ENCODE data around the gene SPINDOC. TPM values are rescaled to one million over a fixed set of nuclear protein-coding genes. Genes with fewer than 3 reads are reported as not detected.

The SPINDOC gene
- total RNA-seq, 1 experiment from 2014 or later: 94.5 TPM

- Histone ChIP-seq H3K36me3 (ENCODE audit: insufficient read depth, low read length, poor library complexity, severe bottlenecking) (peaks cover 16% of the 10 kb centered on the region), H3K4me1 (ENCODE audit: insufficient read depth, low read length, poor library complexity, severe bottlenecking) (peaks cover 26% of the 10 kb centered on the region), H3K9me3 (ENCODE audit: low read depth, low read length, poor library complexity, severe bottlenecking) (no peaks in the 10 kb centered on the region), H3K27me3 (replicated peaks; ENCODE audit: insufficient read depth, low read depth, low read length, poor library complexity) (no peaks in the 10 kb centered on the region), H3K27ac (ENCODE audit: low read depth, low read length, poor library complexity, severe bottlenecking) (peak overlapping the region; percentile 37), H3K4me3 (ENCODE audit: low read depth, low read length, poor library complexity, severe bottlenecking) (no peak overlapping the region)
- DNase-seq (ENCODE audit: low spot score): no peak
- intact Hi-C loops (cut with micrococcal nuclease; ENCODE audit: unreplicated experiment): no loop called here
- ChIA-PET POLR2A (ENCODE audit: low non-redundant PET) (interaction anchor here (0.6 kb wide), 1 partner anchor 167 kb away, joined by 4 read pairs; no protein-coding TSS in a partner anchor), CTCF (no interaction called here)
- TF ChIP-seq EZH2 (IDR thresholded peaks at IDR 0.05; ENCODE audit: borderline replicate concordance, low read depth, low read length, poor library complexity, severe bottlenecking) (no peak), CTCF (conservative IDR thresholded peaks at IDR 0.05; ENCODE audit: low read depth, low read length) (no peak)
- BruUV-seq (replicated peaks): no TSS peak
Measured at GRCh38 chr11:63844836-63845235, 31.6 kb downstream of the SPINDOC start.

- POLR2A ChIA-PET (ENCODE audit: low non-redundant PET): no interaction called here
- H3K36me3 ChIP-seq (ENCODE audit: insufficient read depth, low read length, poor library complexity, severe bottlenecking): peaks cover 16% of the 10 kb centered on the region
- no peaks in the 10 kb centered on the region for H3K9me3 ChIP-seq (ENCODE audit: low read depth, low read length, poor library complexity, severe bottlenecking)
- DNase-seq (ENCODE audit: low spot score): no peak
- CTCF ChIA-PET: no interaction called here
- no TSS peak for BruUV-seq (replicated peaks)
- no peak overlapping the region for H3K4me3 ChIP-seq (ENCODE audit: low read depth, low read length, poor library complexity, severe bottlenecking)
- H3K4me1 ChIP-seq (ENCODE audit: insufficient read depth, low read length, poor library complexity, severe bottlenecking): peaks cover 24% of the 10 kb centered on the region
- H3K27ac ChIP-seq (ENCODE audit: low read depth, low read length, poor library complexity, severe bottlenecking): peak overlapping the region; percentile 37
- intact Hi-C loops (cut with micrococcal nuclease; ENCODE audit: unreplicated experiment): no loop called here
- TF ChIP-seq EZH2 (IDR thresholded peaks at IDR 0.05; ENCODE audit: borderline replicate concordance, low read depth, low read length, poor library complexity, severe bottlenecking): no peak
- no peak for TF ChIP-seq CTCF (conservative IDR thresholded peaks at IDR 0.05; ENCODE audit: low read depth, low read length)
- no peaks in the 10 kb centered on the region for H3K27me3 ChIP-seq (replicated peaks; ENCODE audit: insufficient read depth, low read depth, low read length, poor library complexity)
Measured at GRCh38 chr11:63845303-63845702, 32.0 kb downstream of the SPINDOC start.

- no peak for DNase-seq (ENCODE audit: low spot score)
- CTCF ChIA-PET: no interaction called here
- Histone ChIP-seq H3K4me1 (ENCODE audit: insufficient read depth, low read length, poor library complexity, severe bottlenecking) (peaks cover 18% of the 10 kb centered on the region), H3K27ac (ENCODE audit: low read depth, low read length, poor library complexity, severe bottlenecking) (no peak overlapping the region), H3K4me3 (ENCODE audit: low read depth, low read length, poor library complexity, severe bottlenecking) (no peak overlapping the region), H3K9me3 (ENCODE audit: low read depth, low read length, poor library complexity, severe bottlenecking) (no peaks in the 10 kb centered on the region), H3K27me3 (replicated peaks; ENCODE audit: insufficient read depth, low read depth, low read length, poor library complexity) (no peaks in the 10 kb centered on the region), H3K36me3 (ENCODE audit: insufficient read depth, low read length, poor library complexity, severe bottlenecking) (peaks cover 16% of the 10 kb centered on the region)
- TF ChIP-seq CTCF (conservative IDR thresholded peaks at IDR 0.05; ENCODE audit: low read depth, low read length) (no peak), EZH2 (IDR thresholded peaks at IDR 0.05; ENCODE audit: borderline replicate concordance, low read depth, low read length, poor library complexity, severe bottlenecking) (no peak)
- POLR2A ChIA-PET (ENCODE audit: low non-redundant PET): interaction anchor here (0.6 kb wide), 1 partner anchor 15 kb away, joined by 9 read pairs; no protein-coding TSS in a partner anchor
- BruUV-seq (replicated peaks): no TSS peak
- intact Hi-C loops (cut with micrococcal nuclease; ENCODE audit: unreplicated experiment): no loop called here
Measured at GRCh38 chr11:63845911-63846310, 32.7 kb downstream of the SPINDOC start.
